GM12801 (cell line): Measurements from ENCODE around the gene NEAT1.

Experiments used
- TF ChIP-seq, protein P1 (sequence below): IDR thresholded peaks from one replicate; pipeline ENCODE4 v1.5.1; 2011; ENCODE audit warnings: control low read depth; ENCODE audit not compliant: insufficient read length; ENCODE audit errors: extremely low read depth

NEAT1 gene

DNA sequence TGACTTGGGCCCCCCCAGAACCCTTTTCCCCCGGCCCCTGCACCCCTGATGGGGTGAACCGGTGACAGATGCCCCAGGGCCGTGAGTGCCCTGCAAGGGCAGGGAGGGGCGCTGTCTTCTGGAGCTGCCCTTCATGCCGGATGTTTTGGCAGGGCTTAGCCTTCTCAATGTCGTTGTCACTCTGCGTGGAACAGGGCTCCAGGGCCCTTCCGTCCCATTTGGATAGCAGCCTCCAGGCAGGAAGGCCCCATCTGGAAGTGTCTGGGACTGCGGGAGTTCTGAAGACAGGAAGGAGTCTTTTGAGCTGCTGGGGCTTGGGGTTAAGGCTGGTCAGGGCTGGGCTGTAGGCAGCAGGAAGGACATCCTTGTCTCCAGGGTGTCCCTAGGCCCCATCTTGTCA lies 31.6 kb upstream of the NEAT1 start:
- TF ChIP-seq, protein P1, sequence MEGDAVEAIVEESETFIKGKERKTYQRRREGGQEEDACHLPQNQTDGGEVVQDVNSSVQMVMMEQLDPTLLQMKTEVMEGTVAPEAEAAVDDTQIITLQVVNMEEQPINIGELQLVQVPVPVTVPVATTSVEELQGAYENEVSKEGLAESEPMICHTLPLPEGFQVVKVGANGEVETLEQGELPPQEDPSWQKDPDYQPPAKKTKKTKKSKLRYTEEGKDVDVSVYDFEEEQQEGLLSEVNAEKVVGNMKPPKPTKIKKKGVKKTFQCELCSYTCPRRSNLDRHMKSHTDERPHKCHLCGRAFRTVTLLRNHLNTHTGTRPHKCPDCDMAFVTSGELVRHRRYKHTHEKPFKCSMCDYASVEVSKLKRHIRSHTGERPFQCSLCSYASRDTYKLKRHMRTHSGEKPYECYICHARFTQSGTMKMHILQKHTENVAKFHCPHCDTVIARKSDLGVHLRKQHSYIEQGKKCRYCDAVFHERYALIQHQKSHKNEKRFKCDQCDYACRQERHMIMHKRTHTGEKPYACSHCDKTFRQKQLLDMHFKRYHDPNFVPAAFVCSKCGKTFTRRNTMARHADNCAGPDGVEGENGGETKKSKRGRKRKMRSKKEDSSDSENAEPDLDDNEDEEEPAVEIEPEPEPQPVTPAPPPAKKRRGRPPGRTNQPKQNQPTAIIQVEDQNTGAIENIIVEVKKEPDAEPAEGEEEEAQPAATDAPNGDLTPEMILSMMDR = no peak

DNA sequence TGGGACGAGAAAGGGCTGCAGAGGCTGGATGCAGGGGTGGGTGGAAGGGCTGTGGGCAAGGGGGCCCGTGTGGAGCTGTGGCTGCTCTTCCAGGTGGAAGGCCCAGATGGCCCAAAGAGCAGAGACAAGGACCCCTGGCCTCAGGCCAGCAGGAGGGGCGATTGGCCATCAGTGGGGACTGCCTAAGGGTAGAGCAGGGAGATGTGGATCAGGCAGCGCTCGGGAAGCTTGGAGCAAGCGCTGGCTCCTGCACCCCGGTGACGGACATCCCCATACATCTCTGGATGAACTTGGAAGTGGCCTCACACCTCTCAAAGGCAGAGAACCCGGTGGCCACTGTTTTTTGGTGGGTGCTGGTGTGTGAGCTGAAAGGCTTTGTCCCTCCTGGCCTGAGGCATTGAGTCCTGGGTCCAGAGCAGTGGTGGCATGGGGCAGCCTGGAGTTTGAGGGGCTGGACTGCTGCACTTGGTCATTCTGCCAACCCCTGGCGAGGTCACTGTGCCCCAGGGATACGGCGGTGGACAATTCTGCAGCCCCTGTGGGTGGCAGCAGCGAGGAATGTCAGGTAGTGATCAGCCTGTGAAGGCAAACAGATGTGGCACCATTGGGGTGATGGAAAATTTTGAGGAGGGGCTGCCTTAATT lies 30.3 kb upstream of the NEAT1 start:
- TF ChIP-seq, protein P1 = no peak

DNA sequence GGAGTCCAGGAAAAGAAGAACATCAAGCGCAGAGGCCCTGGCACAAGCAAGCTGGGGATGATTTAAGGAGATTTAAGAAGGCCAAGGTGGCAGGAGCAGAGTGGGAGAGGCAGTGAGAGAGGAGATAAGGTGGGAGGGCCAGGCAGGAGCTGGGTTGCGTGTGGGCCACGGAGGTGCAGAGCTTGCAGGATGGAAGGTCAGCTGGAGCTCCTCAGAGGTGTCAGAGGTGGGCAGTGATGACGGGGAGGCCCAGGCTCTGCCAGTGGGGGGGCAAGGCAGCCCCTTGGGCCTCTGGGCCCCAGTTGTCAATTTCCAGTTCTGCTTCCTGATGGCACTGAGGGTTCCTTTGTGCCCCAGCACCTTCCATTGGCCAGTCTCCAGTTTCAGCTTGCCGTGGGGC lies 29.7 kb upstream of the NEAT1 start:
- TF ChIP-seq, protein P1 = no peak

GRCh38 chr11:65393513-65394079 lies 29.0 kb upstream of the NEAT1 start:
- TF ChIP-seq, protein P1 = no peak

GRCh38 chr11:65394125-65394536 lies 28.5 kb upstream of the NEAT1 start:
- TF ChIP-seq, protein P1 = no peak

- TF ChIP-seq, protein P1 = no peak
Measured at GRCh38 chr11:65395961-65396530, 26.6 kb upstream of the NEAT1 start.

DNA sequence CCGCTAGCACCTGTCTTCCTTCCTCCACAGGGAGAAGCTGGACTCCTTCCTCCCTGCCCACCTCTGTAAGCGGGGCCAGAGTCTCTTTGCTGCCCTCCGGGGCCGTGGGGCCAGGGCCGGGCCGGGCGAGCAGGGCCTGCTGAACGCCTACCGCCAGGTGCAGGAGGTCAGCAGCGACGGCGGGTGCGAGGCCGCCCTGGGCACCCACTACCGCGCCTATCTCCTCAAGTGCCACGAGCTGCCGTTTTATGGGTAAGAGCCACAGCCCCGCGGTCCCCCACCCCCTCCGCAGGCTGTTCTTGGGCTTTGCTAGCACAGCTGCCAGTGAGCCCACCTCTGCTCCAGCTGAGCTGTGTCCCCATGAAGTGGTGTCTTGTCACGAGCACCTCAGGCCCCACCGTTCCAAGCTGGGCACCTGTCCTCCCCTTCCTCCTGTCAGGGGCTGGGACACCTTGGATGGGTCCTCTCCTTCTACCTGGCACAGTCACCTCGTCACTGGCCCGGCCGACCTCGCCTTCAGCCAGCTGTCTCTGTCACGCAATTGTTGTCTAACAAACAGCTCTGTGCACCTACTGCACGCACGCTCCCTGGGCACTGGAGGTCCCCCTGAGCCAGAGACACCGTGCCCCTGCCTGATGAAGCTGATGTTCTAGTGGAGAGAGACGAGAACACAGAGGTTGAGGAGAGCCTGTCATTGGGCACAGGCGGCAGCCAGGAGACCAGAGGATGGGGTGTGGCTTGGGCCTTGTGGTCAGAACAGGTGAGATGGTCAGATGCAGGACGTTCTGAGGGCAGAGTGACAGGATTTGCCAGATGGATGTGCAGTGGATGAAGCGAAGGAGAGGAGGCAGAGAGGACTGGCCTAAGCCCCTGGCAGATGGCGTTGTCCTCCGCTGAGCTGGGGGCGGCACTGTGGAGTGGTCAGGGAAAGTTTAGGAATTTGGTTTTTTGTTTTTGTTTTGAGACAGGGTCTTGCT lies 25.5 kb upstream of the NEAT1 start:
- TF ChIP-seq, protein P1 = no peak
